Breast epithelium (tissue), 4 donors: Measurements from ENCODE around the gene SPTAN1. TPM values are rescaled to one million over a fixed set of nuclear protein-coding genes. Genes with fewer than 3 reads are reported as not detected.

Experiments used
- DNase-seq, 2 donors: peaks; one replicate each; pipeline ENCODE4 v3.0.0-alpha.2; 2019; ENCODE audit warnings: low spot score in 2 of 2
- H3K27ac ChIP-seq, 2 donors: fragments of 200-600 bp; sonication (generic) in 1 of 2; one replicate each; pipeline ENCODE4 v1.5.1; 2016 to 2019; ENCODE audit warnings: mild to moderate bottlenecking in 1 of 2
- H3K27me3 ChIP-seq, 2 donors: fragments of 200-600 bp; sonication (generic) in 1 of 2; one replicate each; pipeline versions ENCODE4 v1.5.1 to v1.6.0; 2017 to 2019; ENCODE audit warnings: control low read depth in 1 of 2, mild to moderate bottlenecking in 1 of 2
- H3K36me3 ChIP-seq: fragments of 200-600 bp; one replicate; pipeline ENCODE4 v1.5.1; 2019
- H3K4me1 ChIP-seq, 2 donors: fragments of 200-600 bp; sonication (generic); one replicate each; pipeline ENCODE4 v1.5.1; 2016 to 2019; ENCODE audit warnings: control low read depth in 1 of 2
- H3K4me3 ChIP-seq, 3 donors: fragments of 200-600 bp; sonication (generic); 1 replicate in 2 of 3; 2 replicates in 1 of 3; pipeline ENCODE4 v1.5.1; 2016 to 2019; ENCODE audit warnings: mild to moderate bottlenecking in 3 of 3, moderate library complexity in 2 of 3
- H3K9me3 ChIP-seq, 2 donors: fragments of 200-600 bp; sonication (generic) in 1 of 2; one replicate each; pipeline ENCODE4 v1.5.1; 2016 to 2019; ENCODE audit warnings: control low read depth in 1 of 2
- CTCF ChIP-seq, 3 donors: fragments of 450-650 bp; IDR thresholded peaks; one replicate each; pipeline ENCODE4 v1.5.1; 2016 to 2017; ENCODE audit warnings: antibody characterized with exemption in 3 of 3, mild to moderate bottlenecking in 3 of 3, moderate library complexity in 3 of 3
- POLR2A ChIP-seq: fragments of 450-650 bp; IDR thresholded peaks from one replicate; pipeline ENCODE4 v1.6.1; 2016; ENCODE audit warnings: antibody characterized with exemption, mild to moderate bottlenecking, moderate library complexity
- POLR2AphosphoS5 ChIP-seq, 3 donors: sonication (generic); formaldehyde crosslinking; IDR thresholded peaks; one replicate each; pipeline ENCODE4 v1.6.1; 2017; ENCODE audit warnings: antibody characterized with exemption in 3 of 3
- intact Hi-C: fragments of 100-400 bp; cut with DNase I; formaldehyde crosslinking; loops from one replicate; pipeline ENCODE4 v1.15.1; 2023; ENCODE audit warnings: low total_unique reads
- total RNA-seq, 3 donors: library from RNA; depleted of rRNA; stranded (reverse); fragments of >200 nt; gene quantifications; one replicate each; pipeline ENCODE4 v1.1.0, GENCODE V29; 2016

Gene SPTAN1
- total RNA-seq, 3 donors from 2014 or later = 217 to 264 (median 254) TPM

GRCh38 chr9:128529191-128529590 lies 23.2 kb upstream of the SPTAN1 start:
- Histone ChIP-seq H3K27me3 (no peaks in the 10 kb centered on the region), H3K9me3 (no peaks in the 10 kb centered on the region), H3K4me3 (no peak overlapping the region), H3K36me3 (no peaks in the 10 kb centered on the region), H3K27ac (no peak overlapping the region), H3K4me1 (no peaks in the 10 kb centered on the region)
- no peak for DNase-seq
- TF ChIP-seq POLR2A (no peak), CTCF (IDR thresholded peaks at IDR 0.05) (no peak), POLR2AphosphoS5 (IDR thresholded peaks at IDR 0.05) (no peak)
- intact Hi-C loops = no loop called here

- H3K4me3 ChIP-seq = no peak overlapping the region
- intact Hi-C loops = no loop called here
- TF ChIP-seq POLR2A (no peak), POLR2AphosphoS5 (IDR thresholded peaks at IDR 0.05) (no peak), CTCF (IDR thresholded peaks at IDR 0.05) (no peak)
- H3K36me3 ChIP-seq = no peaks in the 10 kb centered on the region
- no peak for DNase-seq
- H3K27me3 ChIP-seq = no peaks in the 10 kb centered on the region
- H3K27ac ChIP-seq = no peak overlapping the region
- H3K9me3 ChIP-seq = no peaks in the 10 kb centered on the region
- H3K4me1 ChIP-seq = no peaks in the 10 kb centered on the region
Measured at GRCh38 chr9:128532581-128532980, 19.8 kb upstream of the SPTAN1 start.

- DNase-seq = no peak
- intact Hi-C loops = no loop called here
- Histone ChIP-seq H3K4me1 (no peaks in the 10 kb centered on the region), H3K27me3 (no peaks in the 10 kb centered on the region), H3K27ac (no peak overlapping the region), H3K4me3 (no peak overlapping the region), H3K36me3 (peaks cover 11% of the 10 kb centered on the region), H3K9me3 (no peaks in the 10 kb centered on the region)
- TF ChIP-seq CTCF (IDR thresholded peaks at IDR 0.05) (no peak), POLR2A (no peak), POLR2AphosphoS5 (IDR thresholded peaks at IDR 0.05) (no peak)
Measured at GRCh38 chr9:128540634-128541360, 11.6 kb upstream of the SPTAN1 start.

GRCh38 chr9:128546504-128546903 lies 5.9 kb upstream of the SPTAN1 start:
- DNase-seq = no peak
- intact Hi-C loops = no loop called here

More at GRCh38 chr9:128546504-128546903, 5.9 kb upstream of the SPTAN1 start:
- TF ChIP-seq CTCF (IDR thresholded peaks at IDR 0.05) (no peak), POLR2A (no peak), POLR2AphosphoS5 (IDR thresholded peaks at IDR 0.05) (no peak)
- H3K36me3 ChIP-seq = peaks cover 6% of the 10 kb centered on the region
- H3K9me3 ChIP-seq = no peaks in the 10 kb centered on the region
- H3K4me1 ChIP-seq = no peaks in the 10 kb centered on the region
- H3K4me3 ChIP-seq = no peak overlapping the region
- no peaks in the 10 kb centered on the region for H3K27me3 ChIP-seq
- H3K27ac ChIP-seq = no peak overlapping the region
